ENCODE data around the gene BMERB1. TPM values are rescaled to one million over a fixed set of nuclear protein-coding genes. Genes with fewer than 3 reads are reported as not detected.
"Not testable (repeated sequence)": the region's sequence is repeated elsewhere in the genome, so short reads cannot be mapped to it uniquely, and the experiment has no call there.

BMERB1 gene
- polyA plus RNA-seq, 1 of the 3 experiments (the other 2 are of a cell fraction) = 33.9 TPM

- TF ChIP-seq USF1 (IDR thresholded peaks at IDR 0.05; ENCODE audit: borderline replicate concordance, low read depth) (no peak), YY1 (IDR thresholded peaks at IDR 0.05; ENCODE audit: low read depth) (no peak), FOXJ3 (CRISPR knock-in tag; IDR thresholded peaks at IDR 0.05) (no peak), TEAD4 (IDR thresholded peaks at IDR 0.05; ENCODE audit: borderline replicate concordance, insufficient read depth) (no peak), RAD21 (IDR thresholded peaks at IDR 0.05; ENCODE audit: low read length) (no peak), GABPA (IDR thresholded peaks at IDR 0.05; ENCODE audit: low read depth) (no peak), GATA2 (CRISPR knock-in tag; IDR thresholded peaks at IDR 0.05) (no peak), SIN3A (IDR thresholded peaks at IDR 0.05; ENCODE audit: borderline replicate concordance, low read depth, low read length) (no peak), TCF12 (IDR thresholded peaks at IDR 0.05) (no peak; the same call in 1 of the 2 replicates), CTCF (IDR thresholded peaks at IDR 0.05) (no peak)
Observed at GRCh38 chr16:15434425-15435215, at the start of gene BMERB1 (continued).

DNA sequence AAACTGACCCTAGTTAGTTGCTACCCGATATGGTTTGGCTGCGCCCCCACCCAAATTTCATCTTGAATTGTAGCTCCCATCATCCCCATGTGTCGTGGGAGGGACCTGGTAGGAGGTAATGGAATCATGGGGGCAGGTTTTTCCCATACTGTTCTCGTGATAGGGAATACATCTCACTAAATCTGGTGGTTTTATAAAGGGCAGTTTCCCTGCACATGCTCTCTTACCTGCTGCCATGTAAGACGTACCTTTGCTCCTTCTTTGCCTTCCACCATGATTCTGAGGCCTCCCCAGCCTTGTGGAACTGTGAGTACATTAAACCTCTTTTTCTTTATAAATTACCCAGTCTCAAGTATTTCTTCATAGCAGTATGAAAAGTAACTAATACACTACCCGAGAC lies 46.3 kb upstream of the BMERB1 start:
- 61% methylated on average over 6 of the region's 6 CpGs for WGBS (ENCODE audit: low lambda C conversion rate)
- H3K4me3 ChIP-seq (ENCODE audit: low read depth in 2 of 2, low read length in 1 of 2); POLR2A ChIA-PET; H3K79me2 ChIP-seq (ENCODE audit: insufficient read depth); H3K9ac ChIP-seq; H3K4me1 ChIP-seq (ENCODE audit: control insufficient read depth in 1 of 2, insufficient read depth in 2 of 2, low read depth in 1 of 2, low read length in 1 of 2); H3K27me3 ChIP-seq (ENCODE audit: insufficient read depth); H2AFZ ChIP-seq (ENCODE audit: low read depth); H3K36me3 ChIP-seq (replicated peaks in 1 of 2; ENCODE audit: control insufficient read depth in 1 of 2, insufficient read depth in 2 of 2, low read length in 1 of 2); H3K9me3 ChIP-seq; H3K4me2 ChIP-seq; DNase-seq; H3K9me2 ChIP-seq; H4K20me1 ChIP-seq (ENCODE audit: insufficient read depth); H3K27ac ChIP-seq (ENCODE audit: low read depth in 2 of 2, low read length in 1 of 2); H3F3A ChIP-seq (replicated peaks; ENCODE audit: insufficient read depth): not testable (repeated sequence)
- CTCF ChIA-PET = interaction anchor here (0.7 kb wide), 1 partner anchor 39 kb away, joined by 3 read pairs; no protein-coding TSS in a partner anchor

DNA sequence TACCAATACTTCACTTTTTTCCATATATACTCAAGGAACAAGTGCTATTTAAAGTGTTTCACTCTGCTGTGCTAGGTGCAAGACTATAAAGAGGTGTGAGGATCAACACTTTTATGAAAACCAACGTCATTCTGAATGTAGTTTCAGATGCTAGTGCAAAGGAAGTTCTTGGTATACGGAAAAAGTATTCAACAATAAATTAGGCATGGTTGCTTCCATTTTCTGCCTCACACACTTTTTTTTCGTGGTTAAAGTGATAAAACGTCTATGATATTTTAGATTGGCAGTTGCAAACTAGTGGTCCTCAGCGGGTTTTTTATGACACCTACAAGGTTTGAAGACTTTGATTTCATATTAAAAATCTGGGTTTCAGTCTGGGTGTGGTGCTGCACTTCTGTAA lies 44.5 kb upstream of the BMERB1 start:
- DNase-seq; CTCF ChIA-PET; H3K9me3 ChIP-seq; H3K27me3 ChIP-seq (ENCODE audit: insufficient read depth); H3K79me2 ChIP-seq (ENCODE audit: insufficient read depth); H3K27ac ChIP-seq (ENCODE audit: low read depth in 2 of 2, low read length in 1 of 2); H2AFZ ChIP-seq (ENCODE audit: low read depth); H3K9me2 ChIP-seq; H3K4me3 ChIP-seq (ENCODE audit: low read depth in 2 of 2, low read length in 1 of 2); H3K36me3 ChIP-seq (replicated peaks in 1 of 2; ENCODE audit: control insufficient read depth in 1 of 2, insufficient read depth in 2 of 2, low read length in 1 of 2); H3K4me2 ChIP-seq; POLR2A ChIA-PET; H3K9ac ChIP-seq; H3K4me1 ChIP-seq (ENCODE audit: control insufficient read depth in 1 of 2, insufficient read depth in 2 of 2, low read depth in 1 of 2, low read length in 1 of 2); H4K20me1 ChIP-seq (ENCODE audit: insufficient read depth); H3F3A ChIP-seq (replicated peaks; ENCODE audit: insufficient read depth): not testable (repeated sequence)
- 83% methylated on average over 5 of the region's 5 CpGs for WGBS (ENCODE audit: low lambda C conversion rate)

- H4K20me1 ChIP-seq (ENCODE audit: insufficient read depth); DNase-seq; CTCF ChIA-PET; H3K4me2 ChIP-seq; H3K9me3 ChIP-seq; H3K9ac ChIP-seq; H3K9me2 ChIP-seq; H3K4me1 ChIP-seq (ENCODE audit: control insufficient read depth in 1 of 2, insufficient read depth in 2 of 2, low read depth in 1 of 2, low read length in 1 of 2); H3K27ac ChIP-seq (ENCODE audit: low read depth in 2 of 2, low read length in 1 of 2); POLR2A ChIA-PET; H3K27me3 ChIP-seq (ENCODE audit: insufficient read depth); H3K79me2 ChIP-seq (ENCODE audit: insufficient read depth); H2AFZ ChIP-seq (ENCODE audit: low read depth); H3K4me3 ChIP-seq (ENCODE audit: low read depth in 2 of 2, low read length in 1 of 2); H3F3A ChIP-seq (replicated peaks; ENCODE audit: insufficient read depth); H3K36me3 ChIP-seq (replicated peaks in 1 of 2; ENCODE audit: control insufficient read depth in 1 of 2, insufficient read depth in 2 of 2, low read length in 1 of 2): not testable (repeated sequence)
- 82% methylated on average over 7 of the region's 8 CpGs for WGBS (ENCODE audit: low lambda C conversion rate)
Observed at GRCh38 chr16:15393025-15393424, 41.4 kb upstream of the BMERB1 start.
